PC-3 (cell line): ENCODE measurements around the gene YAP1.

ENCODE experiments used
- EZH2 ChIP-seq: fragments of 300-600 bp; sonication (generic); IDR thresholded peaks from one replicate; pipeline ENCODE4 v1.6.1; 2017; ENCODE audit warnings: antibody characterized with exemption, mild to moderate bottlenecking, low read length; ENCODE audit not compliant: unreplicated experiment
- EZH2phosphoT487 ChIP-seq: fragments of 300-600 bp; sonication (generic); IDR thresholded peaks from 2 replicates; pipeline ENCODE4 v1.6.1; 2018; ENCODE audit warnings: mild to moderate bottlenecking, antibody characterized with exemption, low read length, borderline replicate concordance
- TF ChIP-seq, protein P1 (sequence below): fragments of 300-600 bp; sonication (generic); conservative IDR thresholded peaks from 2 replicates; pipeline ENCODE4 v1.5.1; 2017; ENCODE audit warnings: antibody characterized with exemption, low read depth, mild to moderate bottlenecking, low read length

DNA sequence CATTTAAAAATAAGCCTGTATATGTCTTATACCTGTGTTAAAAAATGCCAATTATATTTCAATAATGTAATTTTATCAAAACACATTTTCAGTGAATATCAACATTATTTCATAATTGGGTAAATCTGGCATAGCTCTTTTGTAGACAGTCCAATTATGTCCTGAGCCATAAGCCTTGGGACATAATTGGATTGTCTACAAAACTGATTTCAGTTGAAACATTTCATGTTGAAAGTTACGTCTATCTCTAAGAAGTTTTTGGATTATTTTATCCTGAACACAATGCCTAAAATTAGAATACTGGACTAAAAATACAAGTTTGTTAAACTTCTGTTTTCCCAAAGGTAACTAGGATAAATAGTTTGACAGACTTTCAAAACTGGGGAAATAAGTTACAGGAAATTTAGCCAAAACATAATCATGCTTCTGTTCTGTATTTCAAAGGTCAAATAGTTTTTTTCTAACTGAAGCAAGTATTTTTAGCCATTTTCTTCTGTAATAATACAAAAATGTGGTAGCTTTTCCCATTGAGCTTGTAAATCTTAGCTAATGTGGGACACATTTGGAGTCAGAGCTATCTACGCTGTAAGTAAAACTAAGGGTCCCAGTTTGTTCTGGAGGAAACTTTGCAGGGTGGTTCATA lies 106.3 kb downstream of the YAP1 start:
- TF ChIP-seq, protein P1, sequence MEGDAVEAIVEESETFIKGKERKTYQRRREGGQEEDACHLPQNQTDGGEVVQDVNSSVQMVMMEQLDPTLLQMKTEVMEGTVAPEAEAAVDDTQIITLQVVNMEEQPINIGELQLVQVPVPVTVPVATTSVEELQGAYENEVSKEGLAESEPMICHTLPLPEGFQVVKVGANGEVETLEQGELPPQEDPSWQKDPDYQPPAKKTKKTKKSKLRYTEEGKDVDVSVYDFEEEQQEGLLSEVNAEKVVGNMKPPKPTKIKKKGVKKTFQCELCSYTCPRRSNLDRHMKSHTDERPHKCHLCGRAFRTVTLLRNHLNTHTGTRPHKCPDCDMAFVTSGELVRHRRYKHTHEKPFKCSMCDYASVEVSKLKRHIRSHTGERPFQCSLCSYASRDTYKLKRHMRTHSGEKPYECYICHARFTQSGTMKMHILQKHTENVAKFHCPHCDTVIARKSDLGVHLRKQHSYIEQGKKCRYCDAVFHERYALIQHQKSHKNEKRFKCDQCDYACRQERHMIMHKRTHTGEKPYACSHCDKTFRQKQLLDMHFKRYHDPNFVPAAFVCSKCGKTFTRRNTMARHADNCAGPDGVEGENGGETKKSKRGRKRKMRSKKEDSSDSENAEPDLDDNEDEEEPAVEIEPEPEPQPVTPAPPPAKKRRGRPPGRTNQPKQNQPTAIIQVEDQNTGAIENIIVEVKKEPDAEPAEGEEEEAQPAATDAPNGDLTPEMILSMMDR, result no peak
- TF ChIP-seq EZH2phosphoT487 (no peak), EZH2 (no peak)
